HG03139 (cell line): ENCODE results near the gene GABRG3.

Experiments used
- ATAC-seq: cut with Tn5 transposase; IDR thresholded peaks from one replicate; pipeline ENCODE4 v1.9.1; 2021; ENCODE audit not compliant: unreplicated experiment

Gene GABRG3

DNA sequence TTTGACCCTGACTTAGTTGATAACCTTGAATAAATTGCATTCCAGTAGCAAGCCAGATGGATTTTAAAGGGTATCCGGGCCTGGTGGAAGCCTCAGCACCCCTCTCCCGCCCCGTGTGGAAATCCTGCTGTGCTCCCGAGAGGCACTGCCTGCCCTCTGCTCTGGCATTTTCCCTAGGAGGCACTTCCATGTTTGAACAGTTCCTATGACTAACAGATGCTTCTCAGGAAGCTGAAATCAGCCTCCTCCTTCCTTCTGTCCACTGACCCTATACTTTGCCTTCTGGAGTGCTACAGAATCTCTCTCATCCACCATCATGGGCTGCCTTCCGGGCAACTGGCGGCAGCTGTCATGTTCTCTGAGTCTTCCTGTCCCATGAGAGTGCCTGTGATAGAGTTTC lies 90.8 kb downstream of the GABRG3 start:
- no peak for ATAC-seq

DNA sequence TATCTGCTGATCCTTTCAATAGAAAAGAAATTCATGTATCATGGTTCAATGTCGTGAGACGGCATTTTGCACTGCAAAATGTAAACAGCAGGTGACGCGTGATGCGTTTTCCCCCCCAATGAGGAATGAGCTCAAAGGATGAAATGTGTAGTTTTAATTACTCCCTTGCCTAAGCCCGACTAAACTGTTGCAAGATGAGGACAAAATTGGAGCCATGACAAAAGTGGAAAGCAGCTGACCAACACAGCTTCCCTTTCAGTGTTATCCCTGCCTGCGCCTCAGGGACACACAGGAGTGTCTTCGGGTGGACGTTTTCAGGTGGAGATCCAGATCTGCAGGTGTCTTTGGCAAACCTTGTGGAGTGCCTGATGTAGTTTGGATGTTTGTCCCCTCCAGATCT lies 92.0 kb downstream of the GABRG3 start:
- ATAC-seq: no peak

DNA sequence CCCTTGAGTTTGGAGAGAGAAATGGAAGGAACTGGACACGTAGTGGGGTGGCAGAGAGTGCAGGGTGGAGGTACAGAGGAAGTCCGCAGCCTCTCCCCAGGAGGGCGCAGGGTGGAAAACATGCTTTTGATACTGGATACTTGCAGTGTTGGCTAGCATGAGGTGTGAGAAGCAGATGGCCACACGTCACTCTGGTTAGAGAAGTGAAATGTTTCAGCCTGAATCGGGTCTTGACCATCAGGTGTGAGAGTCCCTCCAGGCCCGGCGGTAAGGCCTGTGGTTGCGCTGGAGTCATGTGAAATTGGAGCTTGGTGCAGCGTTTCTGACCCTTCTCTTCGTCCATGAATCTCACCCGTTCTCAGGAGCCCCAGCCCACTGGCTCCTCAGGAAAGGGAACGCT lies 93.1 kb downstream of the GABRG3 start:
- no peak for ATAC-seq

DNA sequence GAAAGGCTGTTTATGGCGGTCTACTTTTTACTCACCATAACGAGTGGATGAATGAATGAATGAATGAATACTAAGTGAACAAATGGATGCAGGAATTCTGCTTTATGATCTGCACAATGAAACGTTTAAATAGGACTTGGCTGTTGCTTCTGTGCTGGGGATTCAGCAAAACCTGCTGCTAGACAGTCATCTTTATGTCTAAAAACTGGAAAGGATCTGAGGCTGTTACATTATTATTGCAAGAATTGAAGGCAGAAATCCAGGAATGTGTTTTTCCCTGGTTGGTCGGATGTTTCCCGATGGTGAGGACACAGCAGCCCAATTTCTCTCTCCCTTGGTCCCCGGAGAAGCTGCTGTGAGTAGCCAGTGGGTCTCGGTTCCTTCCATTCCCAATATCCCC lies 94.2 kb downstream of the GABRG3 start:
- ATAC-seq: no peak

DNA sequence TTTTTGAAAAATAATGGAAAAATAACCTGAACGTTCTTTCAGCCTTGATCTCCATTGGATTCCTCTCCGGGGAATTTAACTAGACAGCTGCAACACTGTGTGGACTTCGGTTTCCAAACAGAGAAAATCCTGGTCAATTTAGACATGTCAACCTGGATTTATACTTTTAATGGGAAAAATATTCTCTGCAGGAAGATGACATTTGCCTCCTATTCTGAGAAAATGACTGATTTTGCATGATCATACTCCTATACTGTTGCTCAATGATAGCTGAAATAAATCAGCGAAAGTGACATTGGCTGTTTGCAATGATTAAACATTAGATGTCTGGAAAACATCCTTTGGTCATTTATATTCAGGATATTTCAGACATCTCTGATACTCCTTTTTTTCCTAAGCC lies 94.8 kb downstream of the GABRG3 start:
- no peak for ATAC-seq

DNA sequence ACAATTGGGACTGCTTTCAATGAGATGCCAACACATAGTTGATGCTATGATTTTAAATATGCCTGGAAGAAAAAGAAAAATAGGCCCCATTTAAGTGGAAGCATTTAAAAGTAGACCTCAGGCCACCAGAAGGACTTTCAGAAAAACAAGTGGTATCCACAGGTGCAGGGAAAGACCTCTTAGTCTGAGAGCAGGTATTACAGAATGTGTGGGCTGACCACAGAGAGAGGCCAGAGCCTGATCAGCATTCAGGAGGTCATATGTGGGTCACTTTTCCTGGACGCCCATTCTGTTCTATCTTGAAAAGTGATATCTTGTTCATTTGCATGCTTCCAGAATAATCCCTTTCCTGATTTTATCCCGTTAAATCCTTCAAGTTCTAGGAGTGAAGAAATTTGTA lies 95.5 kb downstream of the GABRG3 start:
- ATAC-seq: no peak

DNA sequence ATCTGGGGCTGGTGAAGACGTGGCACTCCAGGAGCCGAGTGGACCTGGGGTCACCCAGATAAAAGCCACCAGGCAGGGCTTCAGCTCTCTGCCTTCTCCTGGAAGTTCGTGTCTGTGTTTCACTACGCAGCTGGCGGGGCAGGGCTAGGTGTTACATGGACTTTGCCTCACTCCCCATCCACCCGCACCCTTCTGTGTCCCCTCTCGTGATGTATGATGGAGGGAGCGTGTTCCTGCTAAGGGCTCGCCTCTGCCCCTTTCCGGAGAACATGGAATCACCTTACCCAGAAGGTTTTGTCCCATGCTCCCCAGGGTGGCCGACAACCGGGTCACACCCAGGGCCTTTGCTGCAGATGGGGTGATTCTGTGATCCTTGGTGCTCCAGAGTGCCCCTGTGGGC lies 96.2 kb downstream of the GABRG3 start:
- ATAC-seq: no peak

DNA sequence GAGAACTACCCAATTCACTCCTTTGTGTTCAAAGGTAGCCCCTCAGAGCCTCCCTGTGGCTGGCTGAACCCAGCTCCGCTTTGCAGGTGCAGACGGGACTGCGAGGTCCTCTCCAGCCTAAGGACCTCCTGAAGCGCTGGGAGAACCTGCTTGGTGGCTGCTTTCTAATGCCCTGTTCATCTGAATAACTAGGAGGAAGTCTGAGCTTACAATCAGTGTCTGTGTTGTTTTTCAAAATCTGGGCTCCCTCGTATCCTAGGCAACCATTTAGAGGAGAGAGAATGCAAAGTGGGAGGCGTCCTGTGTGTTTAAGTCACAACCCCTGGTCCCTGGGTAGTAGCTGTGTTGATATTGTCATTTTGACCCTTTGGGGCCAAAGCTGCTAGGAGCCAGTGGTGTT lies 99.9 kb downstream of the GABRG3 start:
- no peak for ATAC-seq

DNA sequence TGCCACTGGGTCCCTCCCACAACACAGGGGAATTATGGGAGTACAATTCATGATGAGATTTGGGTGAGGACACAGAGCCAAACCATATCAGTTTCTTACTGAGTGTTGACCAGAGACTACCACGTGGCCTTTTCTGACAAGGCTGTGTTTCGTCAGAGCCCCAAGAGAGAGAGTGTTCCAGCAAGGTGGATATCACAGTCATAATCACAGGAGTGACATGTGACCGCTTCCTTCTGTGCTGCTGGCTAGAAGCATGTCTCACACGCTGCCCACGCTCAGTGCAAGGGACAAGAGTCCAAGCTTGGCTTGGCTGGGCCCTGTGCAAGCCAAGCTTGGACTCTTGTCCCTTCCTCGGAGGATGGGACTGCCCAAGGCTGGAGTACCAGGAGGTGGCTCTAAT lies 103.2 kb downstream of the GABRG3 start:
- ATAC-seq: no peak

DNA sequence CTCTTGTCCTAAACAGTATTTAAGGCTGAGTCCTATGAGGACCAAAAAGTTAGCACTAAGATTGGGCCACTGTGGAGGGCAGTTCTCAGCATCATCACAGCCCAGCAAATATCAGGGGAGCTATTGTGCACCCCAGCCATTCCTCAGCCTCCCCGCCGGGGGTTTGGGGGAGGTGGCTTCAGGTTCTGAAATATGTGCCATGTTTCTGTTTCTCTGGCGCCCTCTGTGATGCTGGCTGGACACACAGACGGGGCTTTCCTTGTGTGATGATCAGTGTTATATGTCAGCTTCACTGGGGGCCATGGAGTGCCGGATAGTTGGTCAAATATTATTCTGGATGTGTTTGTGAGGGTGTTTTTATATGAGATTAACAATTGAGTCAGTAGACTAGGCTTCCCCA lies 106.8 kb downstream of the GABRG3 start:
- ATAC-seq: no peak

DNA sequence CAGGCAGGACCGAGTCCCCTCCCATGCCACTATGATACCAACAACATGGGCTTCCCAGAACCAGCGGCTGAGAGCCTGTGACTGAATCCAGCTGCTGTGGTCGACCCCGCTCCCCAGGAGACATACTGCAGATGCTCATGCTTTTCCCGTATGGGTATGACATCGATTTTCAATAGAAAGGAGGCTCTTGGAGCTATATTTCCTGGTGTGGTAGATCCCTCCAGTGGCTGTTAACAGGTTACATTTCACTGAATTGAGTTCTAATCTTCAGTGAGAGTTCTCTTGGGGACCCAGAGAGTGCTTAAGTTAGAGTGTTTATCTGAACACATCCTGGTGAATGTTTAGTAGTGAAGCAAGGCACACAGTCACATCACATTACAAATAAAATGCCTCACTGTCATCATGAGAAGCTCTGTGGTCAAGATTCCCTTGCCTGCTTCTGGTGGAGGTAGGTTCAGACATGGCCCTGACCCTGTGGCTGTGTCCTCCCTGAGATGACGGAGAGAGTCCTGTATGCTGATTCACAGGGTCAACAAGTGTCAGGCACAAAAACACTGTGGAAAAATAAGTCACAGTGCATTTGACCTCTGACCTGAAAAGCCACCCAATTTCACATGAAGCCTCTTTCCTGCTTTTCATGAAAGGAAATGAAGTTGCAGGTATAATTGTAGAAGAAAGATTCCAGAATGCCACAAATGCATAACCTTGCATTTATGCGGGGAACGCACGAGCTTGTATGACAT lies 110.9 kb downstream of the GABRG3 start:
- ATAC-seq: no peak

DNA sequence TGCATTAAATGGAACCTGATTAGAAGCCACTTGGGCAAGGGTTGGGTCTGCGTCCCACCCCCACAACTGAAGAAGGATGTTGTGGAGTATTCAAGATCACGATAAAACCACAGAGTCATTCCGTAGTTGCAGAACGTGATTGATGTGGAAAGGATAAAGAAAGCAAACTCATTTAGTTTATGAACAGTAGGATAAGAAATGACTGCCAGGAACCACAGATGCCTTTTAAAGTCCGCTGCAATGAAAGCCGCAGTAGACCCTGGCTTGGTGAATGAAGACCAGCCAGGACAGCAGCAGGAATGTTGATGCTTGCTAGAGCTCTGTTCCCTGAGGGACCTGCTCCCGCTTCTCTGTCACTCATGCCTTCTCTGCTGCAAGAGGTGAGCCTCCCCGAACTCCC lies 111.5 kb downstream of the GABRG3 start:
- ATAC-seq: no peak

DNA sequence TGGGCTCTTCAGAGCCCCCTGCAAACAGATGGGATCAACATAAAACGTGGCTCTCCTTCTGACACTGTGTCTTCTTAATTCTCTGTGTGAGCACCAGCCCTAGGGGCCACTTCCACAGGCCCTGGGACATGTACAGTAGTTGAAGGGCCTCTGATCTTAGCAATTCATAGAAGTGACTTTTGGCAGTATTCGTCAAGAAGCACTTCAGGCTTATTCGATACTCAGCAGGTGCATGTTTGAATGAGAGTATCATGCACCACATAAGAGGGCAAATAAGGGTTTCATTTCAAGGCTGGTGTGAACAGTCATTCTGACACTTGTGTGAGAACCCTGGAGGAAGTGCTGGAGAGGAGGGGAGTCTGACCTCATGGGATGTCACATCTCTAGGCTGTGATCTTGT lies 113.9 kb downstream of the GABRG3 start:
- ATAC-seq: no peak

DNA sequence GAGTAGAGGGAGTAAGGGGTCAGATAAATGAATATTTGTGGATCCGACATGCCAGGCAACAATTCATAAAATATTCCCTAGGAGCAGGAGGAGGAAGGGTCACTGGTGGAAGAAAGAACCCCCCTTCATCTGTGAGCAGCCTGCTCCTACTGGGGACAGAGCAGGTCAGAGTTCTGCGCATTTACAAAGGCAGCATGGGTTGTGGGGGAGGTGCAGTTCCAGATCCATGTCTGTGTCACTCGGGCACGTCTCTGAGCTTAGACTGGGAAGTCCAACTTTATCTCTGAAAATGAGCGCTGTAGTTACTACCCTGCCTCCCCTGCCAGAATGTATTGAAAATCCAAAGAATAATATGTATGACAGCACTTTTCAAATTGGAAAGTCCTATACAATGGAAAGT lies 115.2 kb downstream of the GABRG3 start:
- no peak for ATAC-seq

DNA sequence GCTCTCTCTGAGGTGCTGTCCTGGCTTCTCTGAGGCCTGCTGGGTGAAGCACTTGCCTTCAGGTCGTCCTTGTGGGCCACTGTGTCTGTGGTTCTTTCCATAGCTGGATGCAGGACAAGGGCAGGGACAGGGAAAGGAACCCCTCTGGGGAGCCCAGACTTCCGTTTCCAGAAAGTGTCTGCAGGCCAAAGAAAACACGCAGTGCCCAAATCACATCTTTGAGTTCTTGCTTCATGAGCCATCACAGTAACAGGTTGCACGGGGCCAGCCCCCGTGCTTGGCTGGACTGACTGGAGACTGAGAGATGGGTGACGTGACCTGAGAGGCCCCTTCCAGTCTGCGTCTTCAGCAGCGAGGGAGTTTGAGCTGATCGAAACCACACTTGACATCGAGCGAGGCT lies 115.8 kb downstream of the GABRG3 start:
- no peak for ATAC-seq

DNA sequence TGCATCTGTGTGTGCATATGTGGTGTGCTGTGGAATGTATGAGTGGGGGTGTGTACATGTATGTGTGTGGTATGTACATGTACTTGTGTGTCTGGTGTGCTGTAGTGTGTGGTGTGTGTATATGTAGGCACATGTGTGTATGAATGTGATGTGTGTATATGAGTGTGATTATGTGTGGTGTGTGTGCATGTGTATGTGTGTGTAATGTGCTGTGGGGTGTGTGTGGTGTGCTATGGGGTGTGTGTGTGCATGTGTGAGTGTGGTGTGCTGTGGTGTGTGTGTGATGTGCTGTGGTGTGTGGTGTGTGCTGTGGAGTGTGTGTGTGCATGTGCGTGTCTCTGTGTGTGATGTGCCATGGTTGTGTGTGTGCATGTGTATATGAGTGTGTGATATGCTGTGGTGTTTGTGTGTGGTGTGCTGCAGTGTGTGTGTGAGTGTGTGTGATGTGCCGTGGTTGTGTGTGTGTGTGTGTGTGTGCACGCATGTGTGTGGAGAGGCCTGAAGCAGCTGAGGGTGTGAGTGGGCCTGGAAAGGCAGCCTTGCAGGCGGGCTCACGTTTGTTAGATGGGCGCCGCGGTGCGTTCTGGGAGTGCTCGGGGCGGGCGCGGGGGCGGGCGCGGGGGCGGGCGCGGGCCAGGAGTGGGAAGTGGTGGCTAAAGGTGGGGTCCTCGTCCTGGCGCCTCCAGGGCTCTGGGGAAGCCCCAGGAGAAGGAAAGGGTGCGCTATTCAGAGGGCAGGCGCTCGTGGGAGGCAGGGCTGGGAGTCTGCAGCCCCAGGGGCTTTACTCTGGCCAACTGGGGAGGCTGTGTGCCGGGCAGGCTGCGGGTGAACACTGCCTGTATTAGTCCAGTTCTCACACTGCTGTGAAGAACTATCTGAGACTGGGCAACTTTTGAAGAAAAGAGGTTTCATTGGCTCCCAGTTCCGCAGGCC lies 116.9 kb downstream of the GABRG3 start:
- no peak for ATAC-seq

DNA sequence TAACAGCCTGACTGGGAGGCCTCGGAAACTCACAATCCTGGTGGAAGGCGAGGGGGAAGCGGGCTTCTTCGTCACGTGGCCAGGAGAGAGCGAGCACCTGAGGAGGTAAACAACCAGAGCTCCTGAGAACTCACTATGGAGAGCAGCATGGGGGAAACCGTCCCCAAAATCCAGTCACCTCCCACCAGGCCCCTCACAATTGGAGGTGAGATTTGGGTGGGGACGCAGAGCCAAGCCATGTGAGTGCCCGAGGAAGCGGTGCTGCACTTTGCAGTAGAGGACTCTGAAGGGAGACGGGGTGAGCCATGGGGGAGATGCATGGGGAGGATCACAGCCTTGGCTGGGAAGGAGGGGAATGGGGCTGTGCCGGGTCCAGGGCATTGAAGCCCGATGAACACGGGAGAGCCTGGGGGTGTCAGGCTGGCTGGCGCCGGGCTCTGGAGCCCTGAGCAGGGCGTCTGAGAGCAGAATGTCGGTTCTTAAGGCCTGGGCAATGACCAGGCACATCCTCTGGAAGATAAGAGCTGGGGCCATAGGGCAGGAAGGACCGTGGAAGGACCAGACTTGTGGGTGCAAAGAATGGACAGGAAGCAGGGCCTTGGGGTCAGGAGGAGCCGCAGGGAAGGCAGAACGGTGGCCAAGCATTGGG lies 117.7 kb downstream of the GABRG3 start:
- ATAC-seq: no peak

DNA sequence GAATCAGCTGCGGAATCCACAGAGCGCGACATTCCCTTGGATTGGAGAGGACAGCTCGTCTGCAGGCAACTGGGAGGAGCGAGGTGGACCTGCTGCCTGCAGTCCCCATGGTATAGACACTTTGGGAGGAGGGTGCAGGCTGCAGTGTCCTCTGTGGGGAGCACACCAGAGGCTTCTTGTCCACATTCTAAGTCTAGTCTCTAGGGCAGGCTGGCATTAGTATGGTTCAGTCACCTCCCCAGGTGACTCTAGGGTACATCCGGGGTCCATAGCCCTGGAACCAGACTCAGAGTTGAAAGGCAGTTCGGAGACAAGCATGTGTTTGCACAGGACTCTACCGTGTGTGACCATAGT lies 118.2 kb downstream of the GABRG3 start:
- no peak for ATAC-seq

DNA sequence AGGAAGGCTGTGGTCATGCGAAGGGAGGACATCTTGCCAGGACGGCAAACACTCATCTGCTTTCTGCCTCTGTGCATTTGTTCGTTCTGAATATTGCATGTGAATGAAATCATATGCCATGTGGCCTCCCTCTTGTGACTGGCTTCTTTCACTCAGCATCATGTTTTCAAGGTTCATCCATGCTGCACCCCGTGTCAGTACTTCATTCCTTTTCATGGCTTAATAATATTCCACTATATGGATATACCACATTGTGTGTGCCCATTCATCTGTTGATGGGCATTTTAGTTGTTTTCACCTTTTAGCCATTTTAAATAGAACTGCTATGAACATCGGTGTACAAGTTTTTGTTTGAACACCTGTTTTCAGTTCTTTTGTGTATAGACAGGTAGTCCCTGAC lies 118.7 kb downstream of the GABRG3 start:
- ATAC-seq: no peak

DNA sequence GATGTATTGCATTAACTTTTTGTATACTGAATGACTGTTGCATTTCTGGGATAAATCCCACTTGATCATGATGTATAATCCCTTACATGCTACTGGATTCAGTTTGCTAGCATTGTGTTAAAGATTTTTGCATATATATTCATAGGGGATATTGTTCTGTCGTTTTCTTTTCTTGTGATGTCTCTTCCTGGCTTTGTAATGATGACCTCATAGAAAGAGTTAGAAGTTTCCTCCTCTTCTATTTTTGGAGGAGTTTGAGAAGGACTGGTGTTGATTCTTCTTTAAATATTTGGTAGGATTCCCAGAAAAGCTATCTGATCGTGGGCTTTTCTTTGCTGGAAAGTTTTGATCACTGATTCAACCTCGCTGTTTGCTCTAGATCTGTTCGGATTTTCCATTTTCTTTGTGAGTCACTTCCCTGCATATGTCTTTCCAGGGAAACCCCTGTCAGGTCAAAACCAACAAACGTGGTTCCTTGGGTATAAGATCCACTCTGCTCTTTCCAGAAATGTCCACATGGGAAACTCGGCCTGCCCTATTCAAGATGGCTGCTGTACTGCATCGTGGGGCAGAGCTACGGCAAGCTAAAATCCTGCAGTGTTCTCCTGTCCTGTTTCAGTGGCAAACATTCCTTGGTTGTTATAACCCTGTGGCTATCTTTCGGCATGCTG lies 120.4 kb downstream of the GABRG3 start:
- no peak for ATAC-seq

DNA sequence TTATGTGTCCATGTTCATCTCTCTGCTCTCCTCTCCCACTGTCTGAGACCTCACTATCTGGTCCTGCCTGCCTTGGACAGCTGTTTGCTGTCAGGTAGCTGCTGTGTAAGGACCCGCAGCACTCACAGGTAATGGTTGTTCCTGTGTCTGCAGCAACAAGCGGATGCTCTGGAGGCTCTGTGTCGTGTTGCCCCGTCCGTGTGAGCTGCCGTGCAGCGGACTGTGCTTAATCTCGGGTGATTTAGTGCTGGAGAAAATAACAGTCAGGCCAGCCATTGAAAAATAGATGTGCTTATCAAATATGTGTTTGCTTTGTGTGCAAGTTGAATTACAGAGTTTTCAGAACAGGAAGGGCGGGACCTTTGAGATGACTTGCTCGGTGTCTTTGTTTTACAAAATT lies 121.4 kb downstream of the GABRG3 start:
- no peak for ATAC-seq
